Measurements from ENCODE around the gene GPR171. TPM values are rescaled to one million over a fixed set of nuclear protein-coding genes. Genes with fewer than 3 reads are reported as not detected.
"Not testable (repeated sequence)": the region's sequence is repeated elsewhere in the genome, so short reads cannot be mapped to it uniquely, and the experiment has no call there.

GPR171 gene
- total RNA-seq (1 to 10 TPM in 1 of 10 donors, under 1 TPM in 3, not detected in 6; 0.31 to 3.7 (median 0.47) TPM), polyA plus RNA-seq (under 1 TPM; 0.36 to 0.66 TPM)
- long read RNA-seq, donor 1 = 0 reads
- long read RNA-seq, donor 2 = 0 reads
- long read RNA-seq, donor 3 = 0 reads

- H3K9me3 ChIP-seq = no peaks in the 10 kb centered on the region
- peak within 1 kb of the TSS in 1 of 10 donors; percentile 39 for H3K4me3 ChIP-seq
- H3K4me1 ChIP-seq = peaks cover 0 to 13% (median 0%) of the 10 kb centered on the region in 9 donors
- no peaks in the 10 kb centered on the region for H3K27me3 ChIP-seq
- DNase-seq (no peak), ATAC-seq (no peak)
- H3K27ac ChIP-seq = peak within 1 kb of the TSS in 1 of 10 donors; percentile 77
- TF ChIP-seq, protein P1, sequence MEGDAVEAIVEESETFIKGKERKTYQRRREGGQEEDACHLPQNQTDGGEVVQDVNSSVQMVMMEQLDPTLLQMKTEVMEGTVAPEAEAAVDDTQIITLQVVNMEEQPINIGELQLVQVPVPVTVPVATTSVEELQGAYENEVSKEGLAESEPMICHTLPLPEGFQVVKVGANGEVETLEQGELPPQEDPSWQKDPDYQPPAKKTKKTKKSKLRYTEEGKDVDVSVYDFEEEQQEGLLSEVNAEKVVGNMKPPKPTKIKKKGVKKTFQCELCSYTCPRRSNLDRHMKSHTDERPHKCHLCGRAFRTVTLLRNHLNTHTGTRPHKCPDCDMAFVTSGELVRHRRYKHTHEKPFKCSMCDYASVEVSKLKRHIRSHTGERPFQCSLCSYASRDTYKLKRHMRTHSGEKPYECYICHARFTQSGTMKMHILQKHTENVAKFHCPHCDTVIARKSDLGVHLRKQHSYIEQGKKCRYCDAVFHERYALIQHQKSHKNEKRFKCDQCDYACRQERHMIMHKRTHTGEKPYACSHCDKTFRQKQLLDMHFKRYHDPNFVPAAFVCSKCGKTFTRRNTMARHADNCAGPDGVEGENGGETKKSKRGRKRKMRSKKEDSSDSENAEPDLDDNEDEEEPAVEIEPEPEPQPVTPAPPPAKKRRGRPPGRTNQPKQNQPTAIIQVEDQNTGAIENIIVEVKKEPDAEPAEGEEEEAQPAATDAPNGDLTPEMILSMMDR (IDR thresholded peaks at IDR 0.05) = no peak
- 85 to 93% methylated on average over 3 of the region's 3 CpGs for WGBS, 2 donors
- no peaks in the 10 kb centered on the region for H3K36me3 ChIP-seq
- intact Hi-C loops (cut with DNase I) = no loop called here
Observed at GRCh38 chr3:151203051-151203420, at the start of gene GPR171. TSS of gene GPR171 (minus strand) at chr3:151203216. CDS start at chr3:151199386, 3,830 bp downstream.

DNA sequence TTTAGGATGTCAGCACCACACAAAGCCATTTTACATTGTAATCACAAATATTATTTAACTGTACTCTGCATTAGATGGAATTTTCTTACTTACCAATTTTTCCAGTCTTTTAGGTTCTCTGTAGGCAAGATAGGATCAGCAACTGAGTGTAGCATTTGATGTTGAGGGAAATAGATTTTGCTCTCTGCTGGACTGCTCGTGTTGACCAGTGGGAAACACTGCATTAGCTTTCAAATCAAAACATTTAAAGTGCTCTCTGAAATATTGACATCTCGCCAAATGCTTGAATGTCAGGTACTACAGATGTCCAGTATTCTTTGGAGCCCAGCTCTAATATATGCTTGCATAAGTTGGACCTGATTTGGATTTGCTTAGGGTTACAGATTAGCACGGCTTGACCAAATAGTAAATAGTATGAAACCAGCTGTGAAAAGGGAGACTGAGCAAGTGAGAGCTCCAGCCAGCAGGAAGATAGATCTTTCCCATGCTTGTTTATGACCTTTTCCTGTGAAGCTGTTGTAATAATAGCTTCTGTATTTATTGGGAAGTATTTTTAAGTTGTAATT lies 45.8 kb upstream of the GPR171 start:
- Histone ChIP-seq H3K9me3 (no peaks in the 10 kb centered on the region), H3K27ac (peak overlapping the region in 9 of 10 donors; percentile 0 to 67 (median 54)), H3K36me3 (no peaks in the 10 kb centered on the region), H3K4me1 (peaks cover 0 to 25% (median 5%) of the 10 kb centered on the region in 9 donors), H3K4me3 (peak overlapping the region in 6 of 10 donors; percentile 8 to 36 (median 24)), H3K27me3 (no peaks in the 10 kb centered on the region)
- 30 to 44% methylated on average over 3 of the region's 3 CpGs for WGBS, 2 donors
- DNase-seq (no peak), ATAC-seq (peak in 6 of 8 donors; percentile 46 to 83 (median 55))
- TF ChIP-seq, protein P1 (IDR thresholded peaks at IDR 0.05) = no peak
- intact Hi-C loops (cut with DNase I) = no loop called here

GRCh38 chr3:151242006-151242405 lies 39.0 kb upstream of the GPR171 start:
- H3K9me3 ChIP-seq; intact Hi-C loops (cut with DNase I); H3K36me3 ChIP-seq; H3K27me3 ChIP-seq; H3K4me3 ChIP-seq; H3K4me1 ChIP-seq; ATAC-seq; H3K27ac ChIP-seq; DNase-seq: not testable (repeated sequence)
- 93 to 96% methylated on average over 7 to 16 of the region's 18 CpGs for WGBS, 2 donors

DNA sequence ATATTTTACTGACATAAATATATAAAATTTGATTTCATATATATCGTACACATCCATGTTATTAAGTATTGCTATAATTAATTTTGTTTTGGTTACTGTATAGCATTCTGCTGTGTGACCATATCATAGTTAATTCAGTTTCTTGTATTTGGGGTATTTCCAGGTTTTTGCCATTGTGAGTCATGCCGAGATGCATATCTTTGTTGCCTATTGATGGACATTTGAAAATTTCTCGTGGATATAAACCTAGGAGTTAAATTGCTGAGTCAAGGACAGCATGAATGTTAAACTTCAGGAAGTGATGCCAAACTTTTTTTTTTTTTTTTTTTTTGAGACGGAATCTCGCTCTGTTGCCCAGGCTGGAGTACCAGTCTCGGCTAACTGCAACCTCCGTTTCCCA lies 33.7 kb upstream of the GPR171 start:
- Histone ChIP-seq H3K27ac (no peak overlapping the region), H3K9me3 (no peaks in the 10 kb centered on the region), H3K4me3 (no peak overlapping the region), H3K4me1 (peaks cover 0 to 11% (median 0%) of the 10 kb centered on the region in 9 donors), H3K36me3 (no peaks in the 10 kb centered on the region), H3K27me3 (no peaks in the 10 kb centered on the region)
- intact Hi-C loops (cut with DNase I) = no loop called here
- no peak for ATAC-seq
- TF ChIP-seq, protein P1 (IDR thresholded peaks at IDR 0.05) = no peak
- 86 to 87% methylated on average over 7 of the region's 7 CpGs for WGBS, 2 donors
- no peak for DNase-seq

DNA sequence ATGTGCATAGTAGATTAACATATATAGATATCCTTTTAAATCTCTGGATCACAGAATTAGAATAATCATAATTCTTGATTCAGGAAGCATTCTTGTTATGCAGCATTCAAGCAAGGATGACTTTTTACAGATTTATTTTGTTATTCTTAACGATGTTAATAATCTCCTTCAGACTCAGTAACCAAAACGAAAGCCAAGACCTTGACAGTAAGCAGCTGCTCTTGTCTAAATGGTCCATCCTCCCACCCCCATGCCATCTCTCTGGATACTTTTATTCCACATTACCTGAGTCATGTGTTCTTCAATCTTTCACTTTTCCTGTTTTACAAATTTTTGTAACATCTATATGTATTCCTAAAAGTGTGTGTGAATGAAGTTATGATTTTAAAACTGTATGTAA lies 33.3 kb upstream of the GPR171 start:
- TF ChIP-seq, protein P1 (IDR thresholded peaks at IDR 0.05) = no peak
- Histone ChIP-seq H3K4me1 (peaks cover 0 to 11% (median 0%) of the 10 kb centered on the region in 9 donors), H3K4me3 (no peak overlapping the region), H3K27ac (peak overlapping the region in 1 of 10 donors; percentile 39), H3K27me3 (no peaks in the 10 kb centered on the region), H3K36me3 (no peaks in the 10 kb centered on the region), H3K9me3 (no peaks in the 10 kb centered on the region)
- WGBS, 2 donors = 56 to 66% methylated on average over 2 of the region's 2 CpGs
- DNase-seq (no peak), ATAC-seq (no peak)
- intact Hi-C loops (cut with DNase I) = no loop called here
